ENCODE measurements around the gene RELN. TPM values are rescaled to one million over a fixed set of nuclear protein-coding genes. Genes with fewer than 3 reads are reported as not detected.

The RELN gene
- total RNA-seq, 1 donor from 2014 or later = not detected

GRCh38 chr7:103764901-103765300, 224.6 kb downstream of the RELN start:
- ATAC-seq (ENCODE audit: low read depth) = no peak
- intact Hi-C loops (cut with micrococcal nuclease) = no loop called here
- no peak overlapping the region for H3K4me3 Mint-ChIP-seq
- no peak overlapping the region for H3K27ac Mint-ChIP-seq
- H3K9me3 Mint-ChIP-seq = no peaks in the 10 kb centered on the region
- POLR2A ChIA-PET = no interaction called here
- no peaks in the 10 kb centered on the region for H3K4me1 Mint-ChIP-seq
- H3K36me3 Mint-ChIP-seq (ENCODE audit: low read depth) = no peaks in the 10 kb centered on the region
- DNase-seq = no peak
- CTCF ChIA-PET = no interaction called here
- H3K27me3 Mint-ChIP-seq = no peaks in the 10 kb centered on the region
- TF ChIP-seq CTCF (IDR thresholded peaks at IDR 0.05) = no peak

GRCh38 chr7:103762877-103763276, 226.6 kb downstream of the RELN start:
- Mint-ChIP-seq H3K4me1 (no peaks in the 10 kb centered on the region), H3K27ac (no peak overlapping the region), H3K4me3 (no peak overlapping the region), H3K9me3 (no peaks in the 10 kb centered on the region), H3K27me3 (no peaks in the 10 kb centered on the region), H3K36me3 (ENCODE audit: low read depth) (no peaks in the 10 kb centered on the region)
- intact Hi-C loops (cut with micrococcal nuclease) = no loop called here
- DNase-seq (no peak), ATAC-seq (ENCODE audit: low read depth) (no peak)
- no peak for TF ChIP-seq CTCF (IDR thresholded peaks at IDR 0.05)
- ChIA-PET CTCF (no interaction called here), POLR2A (no interaction called here)

DNA sequence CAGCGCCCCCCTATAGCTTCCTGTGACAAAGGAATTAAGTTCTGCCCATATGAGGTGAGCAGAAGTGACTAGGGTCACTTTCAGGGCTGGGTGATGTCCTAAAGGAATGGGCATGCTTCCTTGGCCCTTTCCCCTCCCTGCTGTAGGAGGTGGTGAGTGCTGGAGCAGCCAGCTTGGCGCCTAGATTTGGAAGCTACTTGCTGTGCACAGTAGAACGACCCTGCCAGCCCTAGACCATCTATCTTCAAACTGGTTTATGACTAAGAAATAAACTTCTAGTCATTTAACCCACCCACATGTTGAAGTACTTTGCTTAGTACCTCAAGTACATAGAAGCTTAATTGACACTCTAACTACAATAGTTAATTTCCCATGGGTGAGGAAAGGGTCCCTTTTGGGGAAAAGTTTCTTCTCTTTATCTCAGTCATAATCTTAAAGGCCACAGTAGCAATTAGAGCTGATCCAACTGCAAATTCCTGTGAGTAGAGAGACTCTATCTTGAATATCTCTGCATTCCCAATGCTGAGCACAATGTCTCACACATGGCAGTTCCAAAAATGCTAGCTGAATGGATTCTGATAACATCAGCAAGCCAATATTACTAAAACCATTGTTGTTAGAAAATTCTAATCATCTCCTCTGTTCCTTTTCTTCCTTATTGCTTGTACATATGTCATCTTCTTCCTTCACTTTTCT, 227.2 kb downstream of the RELN start:
- DNase-seq (no peak), ATAC-seq (ENCODE audit: low read depth) (no peak)
- POLR2A ChIA-PET = no interaction called here
- TF ChIP-seq CTCF (IDR thresholded peaks at IDR 0.05) = no peak
- no peaks in the 10 kb centered on the region for H3K36me3 Mint-ChIP-seq (ENCODE audit: low read depth)
- H3K9me3 Mint-ChIP-seq = no peaks in the 10 kb centered on the region
- H3K4me3 Mint-ChIP-seq = no peak overlapping the region
- no peaks in the 10 kb centered on the region for H3K27me3 Mint-ChIP-seq
- intact Hi-C loops (cut with micrococcal nuclease) = no loop called here
- H3K4me1 Mint-ChIP-seq = no peaks in the 10 kb centered on the region
- no peak overlapping the region for H3K27ac Mint-ChIP-seq
- CTCF ChIA-PET = no interaction called here

DNA sequence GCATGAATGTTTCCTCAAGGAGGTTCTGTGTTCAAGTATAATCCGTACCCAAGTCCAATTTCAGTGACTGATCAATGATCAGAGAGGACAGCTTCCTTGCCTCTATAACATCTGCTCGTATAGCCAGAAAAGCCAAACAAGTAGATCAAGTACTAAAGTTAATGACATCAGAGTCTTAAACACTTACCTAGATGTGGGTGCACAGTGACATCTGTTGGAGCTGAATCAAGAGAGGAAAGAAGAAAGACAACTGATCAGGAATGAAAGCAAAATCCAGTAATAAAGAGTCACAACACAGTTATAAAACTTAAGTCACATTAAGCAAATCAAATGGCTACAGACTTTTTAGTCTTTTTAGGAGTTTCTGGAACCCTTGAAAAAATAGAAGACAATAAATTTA, 236.5 kb downstream of the RELN start:
- H3K9me3 Mint-ChIP-seq = no peaks in the 10 kb centered on the region
- DNase-seq (no peak), ATAC-seq (ENCODE audit: low read depth) (no peak)
- no peak for TF ChIP-seq CTCF (IDR thresholded peaks at IDR 0.05)
- POLR2A ChIA-PET = no interaction called here
- intact Hi-C loops (cut with micrococcal nuclease) = no loop called here
- H3K4me1 Mint-ChIP-seq = no peaks in the 10 kb centered on the region
- H3K27ac Mint-ChIP-seq = no peak overlapping the region
- CTCF ChIA-PET = no interaction called here
- no peak overlapping the region for H3K4me3 Mint-ChIP-seq
- H3K36me3 Mint-ChIP-seq (ENCODE audit: low read depth) = no peaks in the 10 kb centered on the region
- H3K27me3 Mint-ChIP-seq = no peaks in the 10 kb centered on the region

GRCh38 chr7:103751311-103751880, 238.1 kb downstream of the RELN start:
- no peak overlapping the region for H3K4me3 Mint-ChIP-seq
- POLR2A ChIA-PET = no interaction called here

More at GRCh38 chr7:103751311-103751880, 238.1 kb downstream of the RELN start:
- ATAC-seq (ENCODE audit: low read depth) (no peak), DNase-seq (no peak)
- no peak overlapping the region for H3K27ac Mint-ChIP-seq
- H3K4me1 Mint-ChIP-seq = no peaks in the 10 kb centered on the region
- H3K9me3 Mint-ChIP-seq = no peaks in the 10 kb centered on the region
- no peaks in the 10 kb centered on the region for H3K27me3 Mint-ChIP-seq
- H3K36me3 Mint-ChIP-seq (ENCODE audit: low read depth) = no peaks in the 10 kb centered on the region
- CTCF ChIA-PET = no interaction called here
- TF ChIP-seq CTCF (IDR thresholded peaks at IDR 0.05) = no peak
- intact Hi-C loops (cut with micrococcal nuclease) = no loop called here

All from activated B cell treated with CpG ODN at 0.5 μM for 24 hours (primary cell).